Neuronal stem cell (in vitro differentiated cells): Measurements from ENCODE around the gene NANOG.
"Not testable (repeated sequence)": the region's sequence is repeated elsewhere in the genome, so short reads cannot be mapped to it uniquely, and the experiment has no call there.

Source experiments
- DNase-seq: peaks from one replicate; pipeline ENCODE4 v3.0.0-alpha.2; 2013; ENCODE audit warnings: low spot score
- H2AFZ ChIP-seq: one replicate; pipeline ENCODE4 v1.6.1; 2013; ENCODE audit warnings: mild to moderate bottlenecking, low read length, inconsistent platforms
- H2AK5ac ChIP-seq: 2 replicates; pipeline ENCODE4 v1.6.1; 2013; ENCODE audit warnings: low read depth, mild to moderate bottlenecking, inconsistent platforms, low read length, moderate library complexity, mixed read lengths
- H2BK120ac ChIP-seq: 2 replicates; pipeline ENCODE4 v1.6.1; 2013; ENCODE audit warnings: low read depth, mild to moderate bottlenecking, inconsistent platforms, low read length, moderate library complexity, mixed read lengths
- H2BK12ac ChIP-seq: one replicate; pipeline ENCODE4 v1.6.1; 2013; ENCODE audit warnings: low read length, inconsistent platforms
- H2BK15ac ChIP-seq: 2 replicates; pipeline ENCODE4 v1.6.1; 2013; ENCODE audit warnings: mild to moderate bottlenecking, low read length, inconsistent platforms, mixed read lengths
- H2BK5ac ChIP-seq: one replicate; pipeline ENCODE4 v1.6.1; 2013; ENCODE audit warnings: inconsistent platforms, mild to moderate bottlenecking, low read length, moderate library complexity
- H3K14ac ChIP-seq: one replicate; pipeline ENCODE4 v1.6.1; 2013; ENCODE audit warnings: low read length, inconsistent platforms
- H3K18ac ChIP-seq: 2 replicates; pipeline ENCODE4 v1.6.1; 2013; ENCODE audit warnings: low read length, inconsistent platforms
- H3K23ac ChIP-seq: 2 replicates; pipeline ENCODE4 v1.6.1; 2013; ENCODE audit warnings: low read depth, mild to moderate bottlenecking, mixed read lengths, low read length, inconsistent platforms; ENCODE audit not compliant: poor library complexity
- H3K27ac ChIP-seq: replicated peaks from 3 replicates; pipeline ENCODE4 v1.5.1; 2013; ENCODE audit warnings: low read length, inconsistent platforms
- H3K27me3 ChIP-seq, 3 experiments: 2 replicates each; pipeline ENCODE4 v1.6.1; 2013; ENCODE audit warnings: low read length in 3 of 3, mild to moderate bottlenecking in 2 of 3, inconsistent platforms in 1 of 3, low read depth in 1 of 3, mixed read lengths in 1 of 3, moderate library complexity in 1 of 3; ENCODE audit not compliant: control insufficient read depth in 3 of 3, insufficient read depth in 3 of 3
- H3K36me3 ChIP-seq, 2 donors: replicated peaks in 1 of 2; 2 replicates each; pipeline ENCODE4 v1.6.1; 2013; ENCODE audit warnings: low read length in 2 of 2; ENCODE audit not compliant: control insufficient read depth in 2 of 2, insufficient read depth in 2 of 2
- H3K4ac ChIP-seq: 2 replicates; pipeline ENCODE4 v1.6.1; 2013; ENCODE audit warnings: inconsistent platforms, mild to moderate bottlenecking, low read length, moderate library complexity
- H3K4me1 ChIP-seq, 2 donors: 1 replicate in 1 of 2; 2 replicates in 1 of 2; pipeline ENCODE4 v1.6.1; 2013; ENCODE audit warnings: low read length in 2 of 2, low read depth in 1 of 2; ENCODE audit not compliant: control insufficient read depth in 2 of 2, insufficient read depth in 1 of 2
- H3K4me2 ChIP-seq: one replicate; pipeline ENCODE4 v1.6.1; 2013; ENCODE audit warnings: mild to moderate bottlenecking, low read length, inconsistent platforms; ENCODE audit not compliant: insufficient read depth, poor library complexity, severe bottlenecking
- H3K4me3 ChIP-seq, 2 donors: 2 replicates each; pipeline ENCODE4 v1.5.1; 2013; ENCODE audit warnings: low read length in 2 of 2, mild to moderate bottlenecking in 2 of 2, inconsistent platforms in 1 of 2, moderate library complexity in 1 of 2
- H3K79me1 ChIP-seq: one replicate; pipeline ENCODE4 v1.6.1; 2013; ENCODE audit warnings: low read depth, mild to moderate bottlenecking, inconsistent platforms, low read length, moderate library complexity
- H3K9ac ChIP-seq: one replicate; pipeline ENCODE4 v1.6.1; 2013; ENCODE audit warnings: mild to moderate bottlenecking, low read depth, low read length, inconsistent platforms; ENCODE audit not compliant: poor library complexity
- H3K9me3 ChIP-seq, 2 donors: replicated peaks in 1 of 2; 2 replicates each; pipeline versions ENCODE3 to v1.6.1; 2013; ENCODE audit warnings: low read length in 2 of 2, mild to moderate bottlenecking in 2 of 2, inconsistent platforms in 1 of 2, low read depth in 1 of 2, mixed read lengths in 1 of 2, moderate library complexity in 1 of 2; ENCODE audit not compliant: control insufficient read depth in 2 of 2, insufficient read depth in 1 of 2
- H4K8ac ChIP-seq: one replicate; pipeline ENCODE4 v1.6.1; 2013; ENCODE audit warnings: low read depth, mild to moderate bottlenecking, inconsistent platforms, low read length, moderate library complexity
- H4K91ac ChIP-seq: one replicate; pipeline ENCODE4 v1.6.1; 2013; ENCODE audit warnings: low read length, low read depth, mild to moderate bottlenecking, inconsistent platforms; ENCODE audit not compliant: poor library complexity
- WGBS, 2 donors: extraction: QIAGEN DNeasy Blood & Tissue Kit; methylation state at CpG; one replicate each; pipeline ENCODE4 v1.1.7; 2013; ENCODE audit warnings: missing lambda C conversion rate in 2 of 2, mixed read lengths in 1 of 2; ENCODE audit not compliant: insufficient read length in 2 of 2, insufficient replicate concordance in 1 of 2; ENCODE audit errors: extremely low coverage in 2 of 2; 5-methylcytosine and 5-hydroxymethylcytosine counted together

NANOG gene

DNA sequence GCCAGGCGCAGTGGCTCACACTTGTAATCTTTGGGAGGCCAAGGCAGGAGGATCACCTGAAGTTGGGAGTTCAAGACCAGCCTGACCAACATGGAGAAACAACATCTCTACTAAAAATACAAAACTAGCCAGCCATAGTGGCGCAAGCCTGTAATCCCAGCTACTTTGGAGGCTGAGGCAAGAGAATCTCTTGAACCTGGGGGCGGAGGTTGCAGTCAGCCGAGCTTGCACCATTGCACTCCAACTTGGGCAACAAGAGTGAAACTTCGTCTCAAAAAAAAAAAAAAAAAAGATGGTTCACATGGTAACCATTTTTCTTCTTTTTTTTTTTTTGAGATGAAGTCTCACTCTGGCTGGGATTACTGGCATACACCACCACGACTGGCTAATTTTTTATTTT is 48.2 kb downstream of the NANOG start:
- Histone ChIP-seq H2BK120ac (no peak overlapping the region), H2BK15ac (no peak overlapping the region), H3K79me1 (no peaks in the 10 kb centered on the region), H3K27ac (no peak overlapping the region), H3K23ac (no peak overlapping the region), H2BK5ac (no peak overlapping the region), H4K91ac (no peak overlapping the region), H4K8ac (no peak overlapping the region), H2AFZ (no peak overlapping the region), H3K4me1 (no peaks in the 10 kb centered on the region), H3K18ac (no peak overlapping the region), H3K9me3 (no peaks in the 10 kb centered on the region), H3K36me3 (no peaks in the 10 kb centered on the region), H3K9ac (no peak overlapping the region), H3K4me3 (no peak overlapping the region), H3K4me2 (no peak overlapping the region), H3K14ac (no peak overlapping the region), H3K27me3 (no peaks in the 10 kb centered on the region), H2AK5ac (no peak overlapping the region), H2BK12ac (no peak overlapping the region), H3K4ac (no peak overlapping the region)
- WGBS, 2 donors = no CpG with 5 or more reads among the region's 6 CpGs
- DNase-seq = no peak

- not testable (repeated sequence) for H3K9me3 ChIP-seq, H3K14ac ChIP-seq, H2BK12ac ChIP-seq, H4K8ac ChIP-seq, H3K4ac ChIP-seq, DNase-seq, H2AK5ac ChIP-seq, H3K79me1 ChIP-seq, H4K91ac ChIP-seq, H2BK5ac ChIP-seq, H2BK120ac ChIP-seq, H3K9ac ChIP-seq, H3K27ac ChIP-seq, H3K27me3 ChIP-seq, H3K23ac ChIP-seq, H2AFZ ChIP-seq, H3K4me1 ChIP-seq, H3K4me3 ChIP-seq, H3K36me3 ChIP-seq, H2BK15ac ChIP-seq, H3K18ac ChIP-seq, H3K4me2 ChIP-seq
- WGBS, 2 donors = no CpG with 5 or more reads among the region's 10 CpGs
Observed at GRCh38 chr12:7839226-7839625, 50.0 kb downstream of the NANOG start.

DNA sequence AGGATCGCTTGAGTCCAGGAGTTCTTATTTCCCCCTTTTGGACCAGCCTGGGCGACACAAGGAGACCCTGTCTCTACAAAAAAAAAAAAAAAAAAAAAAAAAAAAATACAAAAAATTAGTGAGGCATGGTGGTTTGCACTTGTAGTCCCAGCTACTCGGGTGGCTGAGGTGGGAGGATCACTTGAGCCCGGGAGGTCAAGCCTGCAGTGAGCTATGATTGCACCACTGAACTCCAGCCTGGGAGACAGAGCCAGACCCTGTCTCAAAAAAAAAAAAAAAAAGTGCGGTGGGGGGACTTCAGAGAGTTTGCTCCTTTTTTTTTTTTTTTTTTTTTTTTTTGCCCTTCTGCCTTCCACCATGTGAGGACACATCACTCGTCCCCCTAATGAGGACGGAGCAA is 50.6 kb downstream of the NANOG start:
- not testable (repeated sequence) for H3K4ac ChIP-seq, H3K9me3 ChIP-seq, H4K91ac ChIP-seq, H2BK120ac ChIP-seq, H2BK12ac ChIP-seq, H3K9ac ChIP-seq, DNase-seq, H3K36me3 ChIP-seq, H3K27ac ChIP-seq, H3K4me2 ChIP-seq, H3K79me1 ChIP-seq, H2AFZ ChIP-seq, H3K4me1 ChIP-seq, H4K8ac ChIP-seq, H3K27me3 ChIP-seq, H2BK5ac ChIP-seq, H3K14ac ChIP-seq, H2AK5ac ChIP-seq, H2BK15ac ChIP-seq, H3K23ac ChIP-seq, H3K18ac ChIP-seq, H3K4me3 ChIP-seq
- WGBS, 2 donors = no CpG with 5 or more reads among the region's 7 CpGs

DNA sequence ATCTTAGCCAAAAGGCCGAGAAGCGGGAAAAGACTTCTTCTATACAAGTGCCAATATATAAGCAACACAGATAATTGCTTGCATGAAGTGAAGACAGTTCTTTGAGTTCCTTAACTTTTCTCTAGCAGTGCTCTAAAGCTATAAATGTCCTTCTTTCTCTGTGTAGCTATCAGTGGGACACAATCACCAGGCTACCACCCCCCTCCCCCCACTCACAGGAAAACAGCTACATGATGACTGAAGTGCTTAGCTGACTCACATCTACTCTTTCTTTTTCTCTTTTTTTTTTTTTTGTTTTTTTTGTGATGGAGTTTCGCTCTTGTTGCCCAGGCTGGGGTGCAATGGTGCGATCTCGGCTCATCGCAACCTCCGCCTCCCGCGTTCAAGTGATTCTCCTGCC is 53.2 kb downstream of the NANOG start:
- not testable (repeated sequence) for H4K91ac ChIP-seq, H4K8ac ChIP-seq, DNase-seq, H3K4me3 ChIP-seq, H3K27ac ChIP-seq, H3K14ac ChIP-seq, H3K36me3 ChIP-seq, H2BK120ac ChIP-seq, H3K9ac ChIP-seq, H3K27me3 ChIP-seq, H3K23ac ChIP-seq, H3K4me1 ChIP-seq, H2BK5ac ChIP-seq, H2BK12ac ChIP-seq, H3K18ac ChIP-seq, H3K79me1 ChIP-seq, H3K4ac ChIP-seq, H2BK15ac ChIP-seq, H2AFZ ChIP-seq, H2AK5ac ChIP-seq, H3K4me2 ChIP-seq, H3K9me3 ChIP-seq
- WGBS, 2 donors = no CpG with 5 or more reads among the region's 9 CpGs
